ENCODE data around the gene COMMD7.

COMMD7 gene

DNA sequence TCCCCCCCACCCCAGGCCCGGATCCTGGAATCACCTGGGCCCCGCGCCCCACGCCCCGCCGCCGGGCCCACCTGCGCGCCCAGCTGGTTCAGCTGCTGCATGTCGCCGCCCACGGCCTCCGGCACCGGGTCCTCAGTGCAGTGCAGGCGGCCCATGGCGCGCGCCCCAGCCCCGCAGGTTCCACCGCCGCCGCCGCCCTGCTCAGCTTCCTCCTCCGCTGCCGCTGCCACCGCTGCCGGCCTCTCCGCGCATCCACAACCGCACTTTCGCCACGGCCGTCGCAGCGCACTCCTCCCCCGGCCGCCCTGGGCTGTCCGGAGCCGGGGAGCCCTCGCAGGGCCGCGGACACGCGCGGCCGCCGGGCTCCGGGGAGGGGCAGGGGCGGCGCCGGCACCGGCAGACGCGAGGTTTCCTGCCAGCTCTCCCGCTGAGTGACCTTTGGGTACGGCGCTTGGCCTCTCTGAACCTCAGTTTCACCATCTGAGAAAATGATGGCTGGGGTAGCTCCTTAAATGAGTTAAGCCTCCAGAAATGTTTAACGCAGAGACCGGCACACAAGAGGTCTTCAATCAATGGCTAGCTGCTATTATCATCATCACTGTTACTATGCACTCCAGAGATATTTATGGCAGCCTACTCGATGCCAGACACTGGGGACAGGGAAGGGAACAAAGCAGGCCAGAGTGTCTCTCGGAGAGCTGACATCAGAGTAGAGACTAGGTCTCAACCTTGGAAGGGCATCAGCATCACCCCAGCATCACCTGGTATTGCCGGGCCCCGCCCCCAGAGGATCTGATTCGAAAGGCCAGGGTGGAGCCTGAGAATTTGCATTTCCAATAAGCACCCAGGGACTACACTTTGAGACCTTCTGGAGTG lies at the start of gene COMMD7:
TSS of gene COMMD7 (minus strand) at position 231 of the 876 bp plus-strand sequence. CDS start at position 155, 76 bp downstream.
- DNase-seq = peak in 7 of 14 donors; percentile 9 to 60 (median 33)

DNA sequence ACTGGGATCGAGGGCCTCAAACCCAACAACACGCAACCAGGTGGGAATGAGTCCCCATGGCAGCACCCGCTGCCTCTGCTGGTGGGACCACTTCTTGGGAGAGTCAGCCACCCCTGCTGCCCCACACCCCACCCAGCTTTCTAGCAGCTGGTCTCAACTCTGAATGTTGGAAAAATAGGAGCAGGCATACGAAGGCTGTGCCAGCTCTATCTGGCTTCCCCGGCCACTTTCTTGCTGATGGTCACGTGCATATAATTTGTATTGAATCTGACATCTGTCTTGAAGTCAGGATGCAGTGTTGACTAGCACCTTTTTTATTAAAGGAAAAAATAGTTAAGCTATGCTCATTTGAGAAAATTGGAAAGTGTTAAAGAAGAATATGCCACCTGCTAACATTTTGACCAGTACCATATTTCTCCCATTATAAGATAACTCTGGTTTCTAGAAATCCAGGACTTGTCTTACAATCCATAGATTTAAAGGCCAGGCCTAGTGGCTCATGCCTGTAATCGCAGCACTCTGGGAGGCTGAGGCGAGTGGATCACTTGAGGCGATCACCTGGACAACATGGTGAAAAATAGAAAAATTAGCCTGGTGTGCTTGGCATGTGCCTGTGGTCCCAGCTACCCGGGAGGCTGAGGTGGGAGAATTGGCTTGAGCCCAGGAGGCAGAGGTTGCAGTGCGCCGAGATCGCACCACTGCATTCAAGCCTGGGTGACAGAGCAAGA lies 49.6 kb upstream of the COMMD7 start:
- DNase-seq = no peak

DNA sequence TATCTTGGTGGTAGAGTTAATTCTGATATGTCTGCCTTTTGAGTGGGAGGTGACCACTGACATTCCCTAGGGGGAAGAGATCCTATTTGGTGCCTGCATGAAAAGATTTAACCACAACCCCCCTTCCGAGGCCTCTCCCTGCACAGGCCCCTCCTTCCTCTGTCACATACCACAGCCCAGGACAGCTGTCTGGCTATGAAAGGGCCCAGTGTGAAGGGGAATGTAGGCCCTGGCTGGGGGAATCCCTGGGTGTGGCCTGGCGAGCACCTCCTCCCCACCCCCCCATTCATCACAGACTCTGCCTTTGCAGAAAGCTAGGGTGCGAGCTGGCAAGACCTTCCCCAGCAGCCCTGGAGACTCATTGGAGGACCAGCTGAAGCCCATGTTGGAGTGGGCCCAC lies 49.0 kb upstream of the COMMD7 start:
- no peak for DNase-seq

DNA sequence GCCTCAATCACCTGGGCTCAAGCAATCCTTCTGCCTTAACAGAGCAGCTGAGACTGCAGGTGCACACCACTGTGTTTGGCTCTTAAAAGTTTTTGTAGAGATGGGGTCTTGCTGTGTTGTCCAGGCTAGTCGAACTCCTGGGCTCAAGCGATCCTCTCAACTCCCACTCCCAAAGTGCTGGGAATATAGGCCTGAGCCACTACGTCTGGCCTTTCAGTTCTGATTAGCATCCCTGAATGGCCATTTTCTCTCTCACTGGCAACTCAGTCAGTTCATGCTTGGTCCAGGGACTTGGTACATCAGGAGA lies 47.4 kb upstream of the COMMD7 start:
- DNase-seq = no peak

DNA sequence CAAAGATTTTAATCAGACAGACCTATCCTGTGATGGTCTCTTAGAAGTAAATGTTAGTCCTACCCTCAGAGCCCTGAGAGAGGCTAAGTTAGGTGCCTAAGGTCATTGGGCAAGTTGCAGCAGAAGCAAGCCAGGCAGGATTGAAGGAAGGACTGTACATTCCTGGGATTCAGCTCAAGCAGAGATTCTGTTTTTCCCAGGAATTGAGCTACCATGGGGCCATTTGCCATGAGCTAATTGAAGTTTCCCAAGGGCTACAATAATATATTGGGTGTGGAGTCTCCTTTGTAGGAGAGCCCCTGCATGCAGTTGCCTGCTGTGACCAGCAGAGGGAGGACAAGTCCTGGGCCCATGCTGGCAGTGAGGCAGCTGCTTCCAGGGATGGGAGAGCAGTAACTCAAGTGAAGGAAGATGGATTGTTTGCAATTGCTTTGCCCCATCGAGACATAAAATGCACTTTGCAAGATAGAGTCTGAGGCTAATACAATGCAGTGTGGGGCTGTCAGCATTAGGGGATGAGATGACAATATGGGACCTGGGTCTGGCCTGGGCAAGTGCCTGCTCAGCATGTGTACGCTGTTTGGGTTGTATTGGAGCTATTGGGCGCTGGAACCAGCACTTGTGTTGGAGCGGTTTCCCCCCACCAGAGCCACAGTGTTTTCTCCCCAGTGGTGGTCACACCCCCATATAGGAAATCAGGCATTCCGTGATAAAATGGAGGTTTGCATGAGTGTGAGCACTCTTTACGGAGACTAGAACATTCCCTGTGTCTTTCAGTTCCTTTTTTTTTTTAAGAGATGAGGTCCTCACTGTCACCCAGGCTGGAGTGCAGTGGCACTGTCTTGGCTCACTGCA lies 46.9 kb upstream of the COMMD7 start:
- DNase-seq = peak in 12 of 14 donors; percentile 13 to 75 (median 44)

DNA sequence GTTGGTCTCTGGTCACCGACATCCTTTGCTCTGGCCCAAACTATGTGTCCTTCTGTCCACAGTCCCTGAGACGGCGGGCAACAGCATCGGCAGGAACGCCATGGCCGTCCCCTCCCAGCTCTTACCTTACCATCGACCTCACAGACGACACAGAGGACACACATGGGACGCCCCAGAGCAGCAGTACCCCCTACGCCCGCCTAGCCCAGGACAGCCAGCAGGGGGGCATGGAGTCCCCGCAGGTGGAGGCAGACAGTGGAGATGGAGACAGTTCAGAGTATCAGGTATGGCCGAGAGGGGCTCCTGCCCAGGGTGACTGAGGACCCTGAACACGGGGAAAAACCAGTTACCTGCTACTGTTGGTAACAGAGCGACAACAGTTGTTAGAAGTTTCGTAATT lies 43.9 kb upstream of the COMMD7 start:
- no peak for DNase-seq

DNA sequence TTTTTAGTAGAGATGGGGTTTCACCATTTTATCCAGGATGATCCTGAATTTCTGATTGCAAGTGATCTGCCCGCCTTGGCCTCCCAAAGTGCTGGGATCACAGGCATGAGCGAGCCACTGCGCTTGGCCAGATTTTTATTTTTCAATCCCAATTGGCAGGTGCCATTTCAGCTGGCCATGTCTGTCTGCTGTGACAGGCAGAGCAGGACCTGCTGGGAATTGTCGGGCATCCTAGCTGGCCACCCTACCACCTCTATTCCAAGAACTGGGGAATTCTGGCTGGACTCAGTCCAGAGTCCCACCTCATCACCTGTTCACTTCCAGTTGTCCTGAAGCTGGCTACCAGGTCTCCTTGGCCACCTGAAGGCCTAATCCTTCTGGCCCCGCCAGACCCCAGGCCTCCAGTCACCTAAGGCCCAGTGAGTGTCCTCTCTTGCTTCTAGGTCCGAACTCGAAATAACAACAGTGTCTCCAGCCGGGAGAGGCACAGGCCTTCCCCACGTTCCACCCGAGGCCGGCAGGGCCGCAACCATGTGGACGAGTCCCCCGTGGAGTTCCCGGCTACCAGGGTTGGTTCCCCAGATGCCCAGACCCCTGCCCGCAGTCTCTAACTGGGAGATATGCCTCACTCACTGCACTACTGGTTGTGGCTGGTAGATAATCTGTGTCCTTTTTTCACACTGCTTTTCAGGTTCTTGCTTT lies 42.9 kb upstream of the COMMD7 start:
- DNase-seq = no peak

DNA sequence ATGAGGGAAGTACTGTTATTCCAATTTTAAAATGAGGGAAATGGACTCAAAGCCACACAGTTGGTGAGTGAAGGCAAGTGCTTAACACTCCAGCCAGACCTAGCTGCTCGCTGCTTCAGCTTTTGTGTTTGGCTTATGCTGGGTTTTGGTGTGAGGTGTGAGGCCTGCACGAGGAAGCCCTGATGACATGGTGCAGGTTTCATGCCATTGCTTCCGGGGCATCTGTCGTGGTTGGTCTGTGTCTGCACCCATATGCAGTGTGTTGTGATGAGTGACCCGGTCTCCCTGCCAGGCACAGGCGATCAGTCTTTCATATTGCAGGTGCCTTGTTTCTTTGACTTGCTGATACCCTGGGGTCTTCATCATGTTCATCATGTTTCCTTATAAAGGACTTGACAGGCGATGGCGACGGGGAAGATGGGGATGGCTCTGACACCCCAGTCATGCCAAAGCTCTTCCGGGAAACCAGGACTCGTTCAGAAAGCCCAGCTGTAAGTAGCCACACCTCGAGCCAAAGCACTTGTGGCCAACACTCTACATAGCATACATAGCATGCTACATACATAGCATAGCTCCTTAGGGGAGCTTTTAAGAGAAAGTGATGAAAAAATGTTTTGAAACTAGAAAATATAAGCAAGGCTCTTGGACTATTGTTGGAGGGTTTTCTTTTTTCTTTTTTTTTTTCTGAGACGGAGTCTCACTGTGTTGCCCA lies 41.3 kb upstream of the COMMD7 start:
- DNase-seq = no peak

DNA sequence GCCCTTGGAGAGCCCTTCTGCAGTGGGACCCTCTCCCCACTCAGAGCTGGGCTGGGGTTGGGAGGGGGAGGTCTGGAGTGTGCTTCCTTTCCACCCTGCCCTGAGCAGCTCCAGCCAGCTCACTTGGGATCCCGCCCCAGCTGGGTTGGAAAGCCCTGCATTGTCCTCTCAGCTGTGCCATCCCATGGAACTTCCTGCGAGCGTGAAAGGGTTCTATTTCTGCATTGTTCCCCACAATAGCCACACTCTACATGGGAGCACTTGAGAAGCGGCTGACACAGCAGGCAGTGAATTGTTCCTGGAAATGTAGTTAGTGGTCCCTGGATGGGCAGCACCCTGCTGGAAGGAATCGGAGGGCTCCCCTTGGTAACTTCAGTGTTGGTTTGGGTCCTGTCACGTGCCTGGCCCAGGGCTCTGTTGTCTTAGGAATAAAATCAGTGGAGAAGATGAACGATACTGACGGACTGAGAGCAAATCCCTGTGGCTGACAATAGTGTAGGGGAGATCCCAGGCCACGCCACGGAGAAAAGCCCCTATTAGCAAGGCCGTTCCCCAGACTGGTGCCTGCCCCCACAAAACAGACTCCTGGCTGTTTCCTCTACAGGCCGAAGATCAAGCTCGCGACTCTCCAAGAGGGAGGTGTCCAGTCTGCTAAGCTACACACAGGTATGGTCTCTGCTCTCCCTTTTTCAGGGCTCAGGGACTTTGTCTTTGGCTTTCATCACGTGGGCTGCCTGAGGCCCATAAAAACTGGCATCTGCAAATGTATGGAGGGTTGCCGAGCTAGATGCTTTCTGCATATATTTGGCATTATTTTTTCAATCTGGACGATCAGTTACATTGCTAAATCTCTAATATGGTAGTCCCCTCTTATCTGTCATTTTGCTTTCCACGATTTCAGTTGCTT lies 37.7 kb upstream of the COMMD7 start:
- DNase-seq = peak in 11 of 14 donors; percentile 17 to 80 (median 45)

DNA sequence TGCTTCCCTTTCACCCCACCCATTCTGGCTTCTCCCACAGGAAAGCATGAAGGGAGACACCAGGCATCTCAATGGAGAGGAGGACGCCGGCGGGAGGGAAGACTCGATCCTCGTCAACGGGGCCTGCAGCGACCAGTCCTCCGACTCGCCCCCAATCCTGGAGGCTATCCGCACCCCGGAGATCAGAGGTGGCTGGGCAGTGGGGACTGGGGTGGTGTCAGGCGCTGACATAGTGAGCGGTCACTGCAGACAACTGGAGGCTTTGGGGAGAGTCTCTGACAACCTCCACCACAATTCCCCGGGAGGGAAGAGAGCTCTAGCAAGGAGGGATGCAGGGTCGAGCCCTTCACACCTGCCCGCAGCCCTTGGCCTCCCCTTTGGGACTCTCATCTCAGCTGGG lies 37.0 kb upstream of the COMMD7 start:
- no peak for DNase-seq

DNA sequence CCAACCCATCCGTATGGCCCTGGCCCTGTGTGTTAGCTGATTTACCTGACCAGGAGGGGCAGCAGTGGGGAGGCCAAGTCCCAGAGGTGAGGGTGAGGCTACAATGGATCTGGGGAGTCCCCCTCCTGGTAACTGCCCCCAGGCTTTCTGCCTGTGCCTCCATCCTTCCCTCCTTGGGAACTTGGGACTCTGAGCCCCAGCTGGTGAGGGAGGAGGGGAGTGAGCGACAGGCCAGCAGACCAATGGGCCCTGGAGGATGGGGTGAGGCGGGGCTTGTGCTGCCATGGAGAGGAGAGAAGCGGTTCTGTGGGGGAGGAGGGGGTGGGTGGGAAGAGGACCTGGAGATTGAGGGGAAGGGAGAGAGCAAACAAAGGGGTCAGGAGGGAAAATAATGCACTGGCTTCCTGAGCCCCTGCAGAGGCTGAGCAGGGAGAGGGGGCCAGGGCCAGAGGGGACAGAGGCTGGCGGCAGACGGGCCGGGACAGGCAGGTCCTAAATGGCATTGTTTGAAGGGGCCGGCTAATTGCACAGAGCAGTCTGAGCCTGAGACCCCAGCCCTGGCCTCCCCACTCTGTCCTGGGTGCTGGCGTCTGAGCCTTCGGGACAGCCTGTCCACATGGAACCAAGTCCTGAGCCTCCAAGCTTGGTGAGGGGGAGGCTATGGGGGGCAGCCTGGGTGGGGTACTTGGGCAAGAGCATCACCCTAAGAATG lies 36.4 kb upstream of the COMMD7 start:
- no peak for DNase-seq

DNA sequence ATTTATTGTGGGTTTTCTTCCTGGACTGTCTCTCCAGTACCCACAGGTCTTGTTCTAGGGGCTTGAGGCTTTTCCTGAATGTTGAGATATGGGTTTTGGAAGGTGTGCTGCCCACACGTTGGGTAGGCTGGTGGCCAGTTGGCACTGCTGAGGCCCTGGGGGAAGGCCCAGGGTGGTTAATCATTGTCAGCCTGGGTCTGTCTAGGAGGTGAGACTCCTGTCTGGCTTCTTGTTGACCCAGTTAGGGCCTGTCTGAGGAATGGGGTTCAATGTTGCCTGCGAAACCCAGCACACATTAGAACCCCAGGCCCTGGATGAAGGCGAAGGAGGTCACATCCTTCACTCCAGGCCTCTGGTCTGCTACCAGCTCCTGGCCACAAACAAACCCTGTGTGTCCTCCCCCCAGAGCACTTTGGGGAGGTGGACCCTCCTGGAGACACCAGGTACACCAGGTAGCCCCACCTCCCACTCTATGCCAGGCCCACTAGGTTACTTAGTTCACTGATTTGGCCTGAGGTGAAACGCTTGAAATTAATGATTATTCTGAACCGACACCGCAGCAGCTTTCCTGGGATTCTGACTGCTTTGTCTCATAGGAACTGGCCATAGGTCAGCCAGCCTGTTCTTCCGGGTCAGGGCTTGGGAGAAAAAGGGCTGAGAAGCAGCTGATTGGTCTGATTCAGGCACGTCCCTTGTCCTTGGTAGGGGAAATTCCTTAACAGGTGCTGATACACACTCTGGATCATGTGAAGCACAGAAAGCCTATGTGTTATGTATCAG lies 34.1 kb upstream of the COMMD7 start:
- DNase-seq = no peak

DNA sequence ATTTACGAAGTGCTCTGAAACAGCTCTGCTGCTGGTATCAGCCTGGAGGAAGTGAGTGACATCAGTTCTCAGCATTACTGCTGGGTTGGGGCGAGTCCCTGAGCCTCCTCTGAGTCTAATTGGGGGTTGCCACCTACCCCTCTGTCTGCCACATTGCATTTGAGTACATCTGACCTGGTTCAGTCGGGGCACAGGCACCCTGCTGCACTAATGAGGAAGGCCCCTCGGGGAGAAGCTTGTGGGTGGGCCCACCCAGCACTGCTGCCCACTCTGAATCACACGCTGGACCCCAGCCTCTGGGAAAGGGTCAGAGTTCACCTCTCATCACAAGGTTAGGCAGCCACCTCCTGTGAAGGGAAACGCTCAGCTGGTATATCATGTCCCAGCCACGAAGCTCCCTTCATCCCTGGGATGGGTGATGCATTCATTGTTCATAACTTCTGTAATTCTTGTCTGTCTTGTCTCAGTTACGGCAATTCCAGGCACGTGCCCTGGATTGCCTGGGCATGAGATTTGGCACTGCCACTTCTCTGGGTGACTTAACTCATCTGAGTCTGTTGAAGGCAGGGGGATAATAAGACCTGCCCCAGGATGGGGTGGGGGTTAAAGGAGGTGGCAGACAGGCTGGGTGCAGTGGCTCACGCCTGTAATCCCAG lies 32.2 kb upstream of the COMMD7 start:
- DNase-seq = no peak

DNA sequence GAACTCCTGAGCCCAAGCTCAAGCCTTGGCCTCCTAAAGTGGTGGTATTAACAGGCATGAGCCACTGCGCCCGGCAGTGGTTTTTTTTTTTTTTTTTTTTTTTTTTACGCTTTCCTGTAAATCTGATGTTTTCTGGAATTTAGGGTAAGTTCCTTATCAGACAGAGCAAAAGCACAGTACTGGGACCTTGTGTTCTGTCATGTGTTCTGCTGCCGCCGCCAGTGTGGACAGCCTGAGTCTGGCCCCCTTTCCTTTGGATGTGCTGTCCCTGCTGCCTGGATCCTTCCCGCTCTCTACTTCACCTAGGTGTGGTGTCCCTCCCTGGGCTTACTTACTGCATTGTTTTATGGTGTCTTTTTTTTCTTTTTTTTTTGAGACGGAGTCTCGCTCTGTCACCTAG lies 30.6 kb upstream of the COMMD7 start:
- no peak for DNase-seq

DNA sequence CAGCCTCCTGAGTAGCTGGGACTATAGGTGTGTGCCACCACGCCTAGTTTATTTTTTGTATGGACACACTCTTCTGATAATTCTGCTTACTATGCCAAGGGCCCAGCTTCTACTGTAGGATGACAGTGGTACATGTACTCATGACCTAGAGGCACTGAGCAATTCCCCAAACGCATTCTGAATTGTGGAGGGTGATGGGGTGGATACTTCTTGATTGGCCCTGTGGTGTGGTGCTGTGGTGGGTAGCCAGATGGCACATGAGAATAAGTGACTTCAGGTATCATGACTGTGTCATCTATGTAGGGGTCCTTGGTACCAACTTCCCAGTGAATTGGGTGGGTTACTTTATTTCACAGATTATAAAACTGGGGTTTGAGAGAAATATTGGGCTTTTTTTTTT lies 30.0 kb upstream of the COMMD7 start:
- no peak for DNase-seq

DNA sequence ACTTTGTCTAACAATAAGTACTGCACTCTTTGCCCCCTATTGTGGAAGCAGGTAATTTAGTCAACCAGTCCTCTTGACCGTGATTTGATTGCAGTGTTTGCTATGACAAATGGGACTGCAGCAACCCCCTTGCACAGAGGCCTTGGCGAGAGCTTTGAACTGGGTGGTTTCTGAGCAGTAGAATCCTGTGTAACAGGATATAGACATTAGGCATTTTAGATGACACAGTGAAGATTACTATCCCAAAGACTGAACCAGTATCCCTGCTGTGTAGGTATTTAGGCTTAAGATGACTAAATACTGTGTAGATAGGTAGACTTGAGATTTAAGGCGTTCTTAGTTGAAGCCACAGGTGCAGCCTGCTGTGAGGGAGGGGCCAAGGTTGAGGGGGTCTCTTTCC lies 28.8 kb upstream of the COMMD7 start:
- DNase-seq = no peak

DNA sequence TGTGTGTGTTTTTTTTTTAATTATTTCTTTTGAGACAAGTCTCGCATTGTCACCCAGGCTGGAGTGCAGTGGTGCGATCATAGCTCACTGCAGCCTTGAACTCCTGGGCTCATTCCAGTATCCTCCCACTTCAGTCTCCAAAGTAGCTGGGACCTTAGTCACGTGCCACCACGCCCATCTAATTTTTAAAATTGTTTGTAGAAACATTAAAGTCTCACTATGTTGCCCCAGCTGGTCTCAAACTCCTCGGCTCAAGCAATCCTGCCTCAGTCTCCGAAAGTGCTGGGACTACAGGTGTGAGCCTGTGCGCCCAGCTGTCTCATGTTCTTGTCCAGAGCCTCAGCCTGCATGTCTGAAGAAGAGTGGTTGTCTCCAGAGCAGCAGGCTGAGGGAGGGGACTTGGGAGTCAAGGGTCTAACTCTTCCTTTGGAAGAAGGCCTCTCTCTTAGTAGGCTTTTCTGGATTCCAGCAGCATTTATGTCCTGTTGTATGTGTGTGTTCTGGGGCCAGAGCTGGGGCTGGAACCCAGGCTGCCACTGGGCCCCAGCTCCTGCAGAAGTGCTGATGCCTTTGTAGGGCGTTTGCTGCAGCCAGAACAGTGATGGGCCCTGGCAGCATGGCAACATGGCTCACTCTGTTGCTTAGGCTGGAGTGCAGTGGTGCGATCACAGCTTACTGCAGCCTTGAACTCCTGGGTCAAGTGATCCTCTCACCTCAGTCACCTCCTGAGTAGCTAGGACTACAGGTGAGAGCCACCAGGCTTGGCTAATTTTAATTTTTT lies 24.3 kb upstream of the COMMD7 start:
- no peak for DNase-seq

Measured in C1 segment of cervical spinal cord (tissue), 14 donors.